Measurements from ENCODE around the gene HSBP1.

Gene HSBP1

DNA sequence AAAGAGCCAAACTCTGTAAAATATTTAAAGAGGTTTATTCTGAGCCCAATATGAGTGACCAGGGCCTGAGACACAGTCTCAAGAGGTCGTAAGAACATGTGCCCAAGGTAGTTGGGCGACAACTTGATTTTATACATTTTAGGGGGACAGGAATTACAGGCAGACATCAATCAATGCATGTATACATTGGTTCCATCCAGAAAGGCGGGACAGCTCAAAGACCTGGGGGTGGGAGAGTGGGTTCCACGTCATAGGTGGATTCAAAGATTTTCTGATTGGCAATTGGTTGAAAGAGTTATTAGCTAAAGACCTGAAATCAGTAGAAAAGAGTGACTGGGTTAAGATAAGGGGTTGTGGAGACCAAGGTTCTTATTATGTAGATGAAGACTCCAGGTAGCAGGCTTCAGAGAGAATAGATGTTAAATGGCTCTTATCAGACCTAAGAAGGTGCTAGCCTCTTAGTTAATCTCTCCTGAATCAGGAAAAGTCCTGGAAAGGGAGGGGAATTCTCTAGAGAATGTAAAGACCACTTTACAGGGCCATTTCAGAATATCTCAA lies 32.4 kb downstream of the HSBP1 start:
- no peaks in the 10 kb centered on the region for H3K36me3 ChIP-seq (ENCODE audit: control insufficient read depth in 2 of 2, insufficient read depth in 2 of 2, low read length in 2 of 2)
- H3K9ac ChIP-seq (ENCODE audit: low read length in 2 of 2): no peak overlapping the region
- H3K9me3 ChIP-seq (ENCODE audit: control insufficient read depth in 2 of 2, low read length in 2 of 2): no peaks in the 10 kb centered on the region
- no peaks in the 10 kb centered on the region for H3K27me3 ChIP-seq (ENCODE audit: control insufficient read depth in 1 of 2, insufficient read depth in 2 of 2, low read length in 2 of 2)
- H3K4me3 ChIP-seq (ENCODE audit: low read length in 2 of 2): no peak overlapping the region
- H3K4me1 ChIP-seq (ENCODE audit: control insufficient read depth, insufficient read depth, low read length): no peaks in the 10 kb centered on the region
- no peak overlapping the region for H3K27ac ChIP-seq (ENCODE audit: low read length)

- H3K27ac ChIP-seq (ENCODE audit: low read length): no peak overlapping the region
Measured at GRCh38 chr16:83842291-83842690, 34.5 kb downstream of the HSBP1 start.

DNA sequence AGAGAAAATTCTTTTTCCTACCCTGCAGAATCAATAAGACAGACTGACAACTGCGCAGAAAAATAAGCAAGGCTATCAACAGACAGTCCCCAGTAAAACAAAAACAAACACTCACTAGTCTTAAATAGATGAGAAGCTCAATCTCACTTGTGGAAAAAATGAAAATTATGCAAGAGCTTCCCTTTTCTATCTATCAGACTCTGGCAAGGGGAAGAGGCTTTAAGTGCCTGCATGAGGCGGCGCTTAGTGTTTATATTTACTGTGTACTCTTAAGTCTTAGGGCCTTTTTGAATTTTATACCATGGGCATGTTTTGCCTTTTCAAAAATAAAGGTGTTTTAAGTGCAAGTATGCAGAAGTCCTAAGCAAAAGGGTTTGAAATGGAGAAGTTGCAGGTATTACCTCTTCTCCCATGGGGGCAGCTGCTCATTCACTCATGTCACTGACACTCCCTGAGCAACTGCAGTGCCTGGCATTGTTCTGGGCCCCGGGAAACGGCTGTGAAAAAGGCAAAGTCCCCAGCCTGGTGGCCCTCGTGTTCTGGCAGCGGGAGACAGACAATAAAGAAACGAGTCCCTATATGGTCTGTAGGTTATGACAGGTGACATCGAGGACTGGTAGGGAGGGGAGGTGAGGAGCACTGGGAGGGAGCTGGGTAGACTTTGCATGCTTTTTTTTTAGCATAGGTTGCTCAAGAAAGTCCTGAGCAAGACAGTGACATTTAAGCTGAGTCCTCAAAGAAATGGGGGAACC lies 35.2 kb downstream of the HSBP1 start:
- no peaks in the 10 kb centered on the region for H3K27me3 ChIP-seq (ENCODE audit: control insufficient read depth in 1 of 2, insufficient read depth in 2 of 2, low read length in 2 of 2)
- H3K4me3 ChIP-seq (ENCODE audit: low read length in 2 of 2): no peak overlapping the region
- H3K36me3 ChIP-seq (ENCODE audit: control insufficient read depth in 2 of 2, insufficient read depth in 2 of 2, low read length in 2 of 2): no peaks in the 10 kb centered on the region
- H3K4me1 ChIP-seq (ENCODE audit: control insufficient read depth, insufficient read depth, low read length): no peaks in the 10 kb centered on the region
- H3K9ac ChIP-seq (ENCODE audit: low read length in 2 of 2): no peak overlapping the region
- no peak overlapping the region for H3K27ac ChIP-seq (ENCODE audit: low read length)
- no peaks in the 10 kb centered on the region for H3K9me3 ChIP-seq (ENCODE audit: control insufficient read depth in 2 of 2, low read length in 2 of 2)

More at GRCh38 chr16:83842291-83842690, 34.5 kb downstream of the HSBP1 start:
- no peaks in the 10 kb centered on the region for H3K36me3 ChIP-seq (ENCODE audit: control insufficient read depth in 2 of 2, insufficient read depth in 2 of 2, low read length in 2 of 2)
- H3K27me3 ChIP-seq (ENCODE audit: control insufficient read depth in 1 of 2, insufficient read depth in 2 of 2, low read length in 2 of 2): no peaks in the 10 kb centered on the region
- H3K9me3 ChIP-seq (ENCODE audit: control insufficient read depth in 2 of 2, low read length in 2 of 2): no peaks in the 10 kb centered on the region
- H3K4me1 ChIP-seq (ENCODE audit: control insufficient read depth, insufficient read depth, low read length): no peaks in the 10 kb centered on the region
- H3K9ac ChIP-seq (ENCODE audit: low read length in 2 of 2): no peak overlapping the region
- no peak overlapping the region for H3K4me3 ChIP-seq (ENCODE audit: low read length in 2 of 2)

DNA sequence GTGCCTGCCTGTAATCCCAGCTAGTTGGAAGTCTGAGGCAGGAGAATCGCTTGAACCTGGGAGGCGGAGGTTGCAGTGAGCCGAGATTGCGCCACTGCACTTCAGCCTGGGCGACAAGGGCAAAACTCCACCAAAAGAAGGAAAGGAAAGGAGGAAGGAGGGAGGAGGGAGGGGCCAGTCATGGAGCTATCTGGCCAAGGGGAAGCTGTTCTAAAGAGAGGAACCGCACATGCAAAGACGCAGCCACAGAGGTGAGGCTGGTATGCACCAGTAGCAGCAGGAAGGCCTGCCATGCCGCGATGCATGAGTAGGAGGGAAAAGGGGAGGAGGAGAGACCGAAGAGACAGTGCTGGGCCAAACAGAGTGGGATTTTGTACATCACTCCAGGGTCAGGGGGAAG lies 35.9 kb downstream of the HSBP1 start:
- H3K4me3 ChIP-seq (ENCODE audit: low read length in 2 of 2): no peak overlapping the region
- no peaks in the 10 kb centered on the region for H3K36me3 ChIP-seq (ENCODE audit: control insufficient read depth in 2 of 2, insufficient read depth in 2 of 2, low read length in 2 of 2)
- H3K9me3 ChIP-seq (ENCODE audit: control insufficient read depth in 2 of 2, low read length in 2 of 2): no peaks in the 10 kb centered on the region
- no peaks in the 10 kb centered on the region for H3K4me1 ChIP-seq (ENCODE audit: control insufficient read depth, insufficient read depth, low read length)
- H3K27me3 ChIP-seq (ENCODE audit: control insufficient read depth in 1 of 2, insufficient read depth in 2 of 2, low read length in 2 of 2): no peaks in the 10 kb centered on the region
- H3K27ac ChIP-seq (ENCODE audit: low read length): no peak overlapping the region
- no peak overlapping the region for H3K9ac ChIP-seq (ENCODE audit: low read length in 2 of 2)

GRCh38 chr16:83845263-83845662 lies 37.5 kb downstream of the HSBP1 start:
- Histone ChIP-seq H3K4me3 (ENCODE audit: low read length in 2 of 2) (no peak overlapping the region), H3K9me3 (ENCODE audit: control insufficient read depth in 2 of 2, low read length in 2 of 2) (no peaks in the 10 kb centered on the region), H3K27me3 (ENCODE audit: control insufficient read depth in 1 of 2, insufficient read depth in 2 of 2, low read length in 2 of 2) (no peaks in the 10 kb centered on the region), H3K27ac (ENCODE audit: low read length) (no peak overlapping the region), H3K4me1 (ENCODE audit: control insufficient read depth, insufficient read depth, low read length) (no peaks in the 10 kb centered on the region), H3K36me3 (ENCODE audit: control insufficient read depth in 2 of 2, insufficient read depth in 2 of 2, low read length in 2 of 2) (no peaks in the 10 kb centered on the region), H3K9ac (ENCODE audit: low read length in 2 of 2) (no peak overlapping the region)

DNA sequence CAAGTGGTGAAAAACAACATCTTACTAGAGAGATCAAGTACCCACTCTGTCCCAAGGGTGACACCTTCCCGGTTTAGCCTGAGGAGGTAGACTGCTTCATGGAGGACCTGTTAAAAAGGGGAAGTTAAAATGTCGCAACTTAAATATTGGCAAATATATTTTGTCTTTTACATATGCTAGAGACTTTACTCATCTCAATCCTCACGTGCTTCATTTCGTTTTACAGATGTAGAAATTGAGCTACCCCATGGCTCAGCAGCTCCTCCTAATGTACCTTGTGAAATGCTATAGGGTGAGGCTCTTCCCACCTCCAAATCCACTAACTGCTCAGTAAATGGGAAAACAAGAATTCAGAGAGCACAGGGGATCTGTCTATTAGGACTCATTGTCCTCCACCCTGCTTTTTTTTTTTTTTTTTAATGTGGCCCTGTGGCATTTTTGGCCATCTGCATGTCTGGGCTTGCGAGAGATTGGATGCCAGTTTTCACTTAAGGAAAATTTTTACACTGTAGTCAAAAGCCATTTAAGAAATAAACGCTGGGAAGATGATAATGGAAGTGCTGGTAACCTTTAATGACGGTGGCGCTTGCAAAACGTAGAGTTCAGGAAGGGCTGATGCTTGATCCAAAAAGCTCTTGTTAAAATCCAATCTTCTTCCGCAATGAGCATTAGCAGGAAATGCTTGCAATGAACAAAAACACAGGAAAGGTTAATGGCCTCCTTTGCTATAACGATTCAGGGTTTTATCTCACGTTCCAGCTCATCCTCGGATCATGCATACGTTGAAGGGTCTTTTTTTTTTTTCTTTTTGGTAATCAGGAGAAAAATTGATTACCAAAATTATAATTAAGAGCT lies 39.8 kb downstream of the HSBP1 start:
- no peaks in the 10 kb centered on the region for H3K9me3 ChIP-seq (ENCODE audit: control insufficient read depth in 2 of 2, low read length in 2 of 2)
- H3K4me3 ChIP-seq (ENCODE audit: low read length in 2 of 2): no peak overlapping the region
- H3K27ac ChIP-seq (ENCODE audit: low read length): no peak overlapping the region
- H3K36me3 ChIP-seq (ENCODE audit: control insufficient read depth in 2 of 2, insufficient read depth in 2 of 2, low read length in 2 of 2): no peaks in the 10 kb centered on the region
- H3K27me3 ChIP-seq (ENCODE audit: control insufficient read depth in 1 of 2, insufficient read depth in 2 of 2, low read length in 2 of 2): no peaks in the 10 kb centered on the region
- H3K9ac ChIP-seq (ENCODE audit: low read length in 2 of 2): no peak overlapping the region
- no peaks in the 10 kb centered on the region for H3K4me1 ChIP-seq (ENCODE audit: control insufficient read depth, insufficient read depth, low read length)

GRCh38 chr16:83849421-83849820 lies 41.6 kb downstream of the HSBP1 start:
- Histone ChIP-seq H3K9me3 (ENCODE audit: control insufficient read depth in 2 of 2, low read length in 2 of 2) (no peaks in the 10 kb centered on the region), H3K4me3 (ENCODE audit: low read length in 2 of 2) (no peak overlapping the region), H3K36me3 (ENCODE audit: control insufficient read depth in 2 of 2, insufficient read depth in 2 of 2, low read length in 2 of 2) (no peaks in the 10 kb centered on the region), H3K27ac (ENCODE audit: low read length) (no peak overlapping the region), H3K4me1 (ENCODE audit: control insufficient read depth, insufficient read depth, low read length) (no peaks in the 10 kb centered on the region), H3K27me3 (ENCODE audit: control insufficient read depth in 1 of 2, insufficient read depth in 2 of 2, low read length in 2 of 2) (no peaks in the 10 kb centered on the region), H3K9ac (ENCODE audit: low read length in 2 of 2) (no peak overlapping the region)

GRCh38 chr16:83850947-83851346 lies 43.2 kb downstream of the HSBP1 start:
- Histone ChIP-seq H3K9ac (ENCODE audit: low read length in 2 of 2) (no peak overlapping the region), H3K27ac (ENCODE audit: low read length) (no peak overlapping the region), H3K36me3 (ENCODE audit: control insufficient read depth in 2 of 2, insufficient read depth in 2 of 2, low read length in 2 of 2) (no peaks in the 10 kb centered on the region), H3K4me1 (ENCODE audit: control insufficient read depth, insufficient read depth, low read length) (no peaks in the 10 kb centered on the region), H3K9me3 (ENCODE audit: control insufficient read depth in 2 of 2, low read length in 2 of 2) (no peaks in the 10 kb centered on the region), H3K4me3 (ENCODE audit: low read length in 2 of 2) (no peak overlapping the region), H3K27me3 (ENCODE audit: control insufficient read depth in 1 of 2, insufficient read depth in 2 of 2, low read length in 2 of 2) (peaks cover 0 to under 1% of the 10 kb centered on the region in 2 donors)

- peaks cover 0 to 2% of the 10 kb centered on the region in 2 donors for H3K27me3 ChIP-seq (ENCODE audit: control insufficient read depth in 1 of 2, insufficient read depth in 2 of 2, low read length in 2 of 2)
- H3K9me3 ChIP-seq (ENCODE audit: control insufficient read depth in 2 of 2, low read length in 2 of 2): no peaks in the 10 kb centered on the region
- no peaks in the 10 kb centered on the region for H3K4me1 ChIP-seq (ENCODE audit: control insufficient read depth, insufficient read depth, low read length)
- no peak overlapping the region for H3K9ac ChIP-seq (ENCODE audit: low read length in 2 of 2)
- H3K4me3 ChIP-seq (ENCODE audit: low read length in 2 of 2): no peak overlapping the region
- no peak overlapping the region for H3K27ac ChIP-seq (ENCODE audit: low read length)
- H3K36me3 ChIP-seq (ENCODE audit: control insufficient read depth in 2 of 2, insufficient read depth in 2 of 2, low read length in 2 of 2): no peaks in the 10 kb centered on the region
Measured at GRCh38 chr16:83851473-83851872, 43.7 kb downstream of the HSBP1 start.

GRCh38 chr16:83852774-83853173 lies 45.0 kb downstream of the HSBP1 start:
- H3K9ac ChIP-seq (ENCODE audit: low read length in 2 of 2): no peak overlapping the region
- H3K27ac ChIP-seq (ENCODE audit: low read length): no peak overlapping the region
- H3K36me3 ChIP-seq (ENCODE audit: control insufficient read depth in 2 of 2, insufficient read depth in 2 of 2, low read length in 2 of 2): no peaks in the 10 kb centered on the region
- H3K9me3 ChIP-seq (ENCODE audit: control insufficient read depth in 2 of 2, low read length in 2 of 2): no peaks in the 10 kb centered on the region
- H3K27me3 ChIP-seq (ENCODE audit: control insufficient read depth in 1 of 2, insufficient read depth in 2 of 2, low read length in 2 of 2): peaks cover 0 to 2% of the 10 kb centered on the region in 2 donors
- H3K4me3 ChIP-seq (ENCODE audit: low read length in 2 of 2): no peak overlapping the region
- H3K4me1 ChIP-seq (ENCODE audit: control insufficient read depth, insufficient read depth, low read length): no peaks in the 10 kb centered on the region
